IMR-90 (cell line): ENCODE data around the gene C10orf71. TPM values are rescaled to one million over a fixed set of nuclear protein-coding genes. Genes with fewer than 3 reads are reported as not detected.

Experiments used
- ATAC-seq: fragments of 200-7000 bp; cut with Tn5 transposase; 2 replicates; pipeline ENCODE4 v1.9.1; 2020; ENCODE audit warnings: low read depth, mild to moderate bottlenecking, moderate library complexity
- BruUV-seq: library from RNA; stranded (reverse); fragments of 400-500 nt; replicated peaks from 2 replicates; lab custom pipeline; 2021; lab: Mats Ljungman, UMichigan
- CTCF ChIA-PET: fragments of 300-600 bp; formaldehyde crosslinking; extraction: SDS; loops from one replicate; lab custom pipeline; 2021; ENCODE audit warnings: antibody characterized with exemption; lab: Yijun Ruan, JAX
- POLR2A ChIA-PET: fragments of 300-600 bp; sonication (Branson Sonifier 250); formaldehyde crosslinking; loops from one replicate; lab custom pipeline; 2022; ENCODE audit warnings: antibody characterized with exemption; ENCODE audit not compliant: unreplicated experiment; lab: Charles Lee
- DNase-seq: peaks from one replicate; pipeline ENCODE4 v3.0.0; 2013
- H2AFZ ChIP-seq: replicated peaks from 2 replicates; pipeline ENCODE3; 2013; ENCODE audit warnings: low read length, mild to moderate bottlenecking; ENCODE audit not compliant: poor library complexity
- H2AK5ac ChIP-seq: 2 replicates; pipeline ENCODE4 v1.6.1; 2013; ENCODE audit warnings: low read depth, low read length, inconsistent platforms
- H2AK9ac ChIP-seq: replicated peaks from 2 replicates; pipeline ENCODE3; 2013; ENCODE audit warnings: mild to moderate bottlenecking, low read depth, low read length, moderate library complexity; ENCODE audit not compliant: poor library complexity
- H2BK120ac ChIP-seq: 2 replicates; pipeline ENCODE4 v1.6.1; 2013; ENCODE audit warnings: low read depth, low read length, inconsistent platforms
- H2BK15ac ChIP-seq: 3 replicates; pipeline ENCODE4 v1.6.1; 2013; ENCODE audit warnings: low read depth, low read length, inconsistent platforms
- H2BK20ac ChIP-seq: 2 replicates; pipeline ENCODE4 v1.6.1; 2013; ENCODE audit warnings: low read depth, mild to moderate bottlenecking, inconsistent platforms, low read length, moderate library complexity
- H2BK5ac ChIP-seq: 2 replicates; pipeline ENCODE4 v1.6.1; 2013; ENCODE audit warnings: mild to moderate bottlenecking, low read depth, low read length, inconsistent platforms; ENCODE audit not compliant: poor library complexity, severe bottlenecking
- H3K14ac ChIP-seq: replicated peaks from 2 replicates; pipeline ENCODE4 v1.6.1; 2013; ENCODE audit warnings: low read depth, low read length, inconsistent platforms
- H3K18ac ChIP-seq: 2 replicates; pipeline ENCODE4 v1.6.1; 2013; ENCODE audit warnings: low read depth, low read length, control low read depth
- H3K23ac ChIP-seq: 2 replicates; pipeline ENCODE4 v1.6.1; 2013; ENCODE audit warnings: low read depth, low read length, inconsistent platforms
- H3K27ac ChIP-seq: 2 replicates; pipeline ENCODE4 v1.5.1; 2013; ENCODE audit warnings: mild to moderate bottlenecking, control low read depth, low read length; ENCODE audit not compliant: insufficient read depth
- H3K27me3 ChIP-seq: 2 replicates; pipeline ENCODE4 v1.6.1; 2013; ENCODE audit warnings: low read length; ENCODE audit not compliant: control insufficient read depth, insufficient read depth
- H3K36me3 ChIP-seq: 2 replicates; pipeline ENCODE4 v1.6.1; 2013; ENCODE audit warnings: low read length, mixed read lengths; ENCODE audit not compliant: control insufficient read depth, insufficient read depth
- H3K4ac ChIP-seq: 2 replicates; pipeline ENCODE4 v1.6.1; 2013; ENCODE audit warnings: low read depth, low read length, inconsistent platforms
- H3K4me1 ChIP-seq: 2 replicates; pipeline ENCODE4 v1.6.1; 2013; ENCODE audit warnings: low read length, mixed read lengths; ENCODE audit not compliant: control insufficient read depth, insufficient read depth
- H3K4me2 ChIP-seq: 2 replicates; pipeline ENCODE4 v1.6.1; 2013; ENCODE audit warnings: low read depth, mild to moderate bottlenecking, control low read depth, low read length, moderate library complexity
- H3K4me3 ChIP-seq: 2 replicates; pipeline ENCODE4 v1.5.1; 2013; ENCODE audit warnings: low read depth, mild to moderate bottlenecking, control low read depth, low read length, moderate library complexity; ENCODE audit not compliant: insufficient read depth
- H3K56ac ChIP-seq: 2 replicates; pipeline ENCODE4 v1.6.1; 2013; ENCODE audit warnings: low read length, inconsistent platforms; ENCODE audit not compliant: insufficient read depth; ENCODE audit errors: extremely low read depth
- H3K79me1 ChIP-seq, 2 experiments: 2 replicates each; pipeline ENCODE4 v1.6.1; 2013; ENCODE audit warnings: low read length in 2 of 2, inconsistent platforms in 1 of 2, low read depth in 1 of 2
- H3K9ac ChIP-seq: 2 replicates; pipeline ENCODE4 v1.6.1; 2013; ENCODE audit warnings: low read depth, low read length, control low read depth
- H3K9me1 ChIP-seq: 2 replicates; pipeline ENCODE4 v1.6.1; 2013; ENCODE audit warnings: low read length, inconsistent platforms; ENCODE audit not compliant: insufficient read depth
- H3K9me3 ChIP-seq: 2 replicates; pipeline ENCODE4 v1.6.1; 2013; ENCODE audit warnings: low read length; ENCODE audit not compliant: control insufficient read depth, insufficient read depth
- H4K20me1 ChIP-seq: 2 replicates; pipeline ENCODE4 v1.6.1; 2013; ENCODE audit warnings: low read length, inconsistent platforms; ENCODE audit not compliant: insufficient read depth
- H4K5ac ChIP-seq: 2 replicates; pipeline ENCODE4 v1.6.1; 2013; ENCODE audit warnings: mild to moderate bottlenecking, low read depth, low read length, control low read depth
- H4K8ac ChIP-seq, 2 experiments: 2 replicates each; pipeline ENCODE4 v1.6.1; 2013; ENCODE audit warnings: low read depth in 2 of 2, low read length in 2 of 2, control low read depth in 1 of 2, inconsistent platforms in 1 of 2
- H4K91ac ChIP-seq: 2 replicates; pipeline ENCODE4 v1.6.1; 2013; ENCODE audit warnings: low read depth, low read length, inconsistent platforms; ENCODE audit not compliant: insufficient read depth
- BHLHE40 ChIP-seq: fragments of 150-350 bp; IDR thresholded peaks from 2 replicates; pipeline ENCODE4 v1.6.1; 2016; ENCODE audit warnings: mild to moderate bottlenecking, low read depth, low read length
- CHD1 ChIP-seq: IDR thresholded peaks from 2 replicates; pipeline ENCODE4 v1.6.1; 2012; ENCODE audit warnings: low read depth, low read length, improper control_type of control experiment
- FOS ChIP-seq: fragments of 150-350 bp; IDR thresholded peaks from 2 replicates; pipeline ENCODE4 v1.6.1; 2016; ENCODE audit warnings: low read depth, low read length
- MAFK ChIP-seq: IDR thresholded peaks from 2 replicates; pipeline ENCODE4 v1.6.1; 2012; ENCODE audit warnings: low read depth, low read length, improper control_type of control experiment
- NFE2L2 ChIP-seq: fragments of 150-350 bp; IDR thresholded peaks from 2 replicates; pipeline ENCODE4 v1.6.1; 2016; ENCODE audit warnings: low read depth, mild to moderate bottlenecking, low read length
- POLR2A ChIP-seq: IDR thresholded peaks from 2 replicates; pipeline ENCODE4 v1.6.1; 2012; ENCODE audit warnings: mild to moderate bottlenecking, low read depth, low read length
- RCOR1 ChIP-seq: IDR thresholded peaks from 2 replicates; pipeline ENCODE4 v1.6.1; 2012; ENCODE audit warnings: mild to moderate bottlenecking, low read length, improper control_type of control experiment; ENCODE audit not compliant: insufficient replicate concordance
- SMC3 ChIP-seq: fragments of 150-350 bp; IDR thresholded peaks from 2 replicates; pipeline ENCODE4 v1.6.1; 2016; ENCODE audit warnings: low read depth, mild to moderate bottlenecking, antibody characterized with exemption, low read length, moderate library complexity
- USF2 ChIP-seq: fragments of 150-350 bp; IDR thresholded peaks from 2 replicates; pipeline ENCODE4 v1.6.1; 2017; ENCODE audit warnings: mild to moderate bottlenecking, antibody characterized with exemption, low read length, low read depth
- WGBS, 2 experiments: methylation state at CpG; one replicate each; pipeline versions ENCODE4 v1.1.5 to v1.1.7; 2013; ENCODE audit warnings: missing lambda C conversion rate in 2 of 2; ENCODE audit not compliant: insufficient read length in 1 of 2; ENCODE audit errors: extremely low coverage in 2 of 2; 5-methylcytosine and 5-hydroxymethylcytosine counted together
- dilution Hi-C: fragments of 300-500 bp; cut with HindIII; formaldehyde crosslinking; loops from one replicate; pipeline ENCODE4 v1.14.3; 2018; ENCODE audit warnings: low sequenced_read_pairs; ENCODE audit not compliant: unreplicated experiment
- in situ Hi-C: fragments of 300-500 bp; cut with MboI; formaldehyde crosslinking; loops from 3 replicates; pipeline ENCODE4 v1.14.3; 2019; ENCODE audit warnings: low sequenced_read_pairs, inconsistent platforms, mixed read lengths
- intact Hi-C: fragments of 100-400 bp; cut with micrococcal nuclease; formaldehyde crosslinking; loops from 2 replicates; pipeline ENCODE4 v1.10.0; 2022
- polyA plus RNA-seq, 3 experiments: library from polyadenylated mRNA; depleted of rRNA; stranded (reverse); fragments of >200 nt; gene quantifications; 2 replicates each; pipeline ENCODE4 v1.2.3, GENCODE V29; 2012; ENCODE audit warnings: low replicate concordance in 1 of 3
- total RNA-seq: library from RNA; depleted of rRNA; stranded (reverse); fragments of >200 nt; gene quantifications from 2 replicates; pipeline ENCODE4 v1.2.3, GENCODE V29; 2012

C10orf71 gene
- total and polyA plus RNA-seq, 2 of the 4 experiments (the other 2 are of a cell fraction) = not detected

DNA sequence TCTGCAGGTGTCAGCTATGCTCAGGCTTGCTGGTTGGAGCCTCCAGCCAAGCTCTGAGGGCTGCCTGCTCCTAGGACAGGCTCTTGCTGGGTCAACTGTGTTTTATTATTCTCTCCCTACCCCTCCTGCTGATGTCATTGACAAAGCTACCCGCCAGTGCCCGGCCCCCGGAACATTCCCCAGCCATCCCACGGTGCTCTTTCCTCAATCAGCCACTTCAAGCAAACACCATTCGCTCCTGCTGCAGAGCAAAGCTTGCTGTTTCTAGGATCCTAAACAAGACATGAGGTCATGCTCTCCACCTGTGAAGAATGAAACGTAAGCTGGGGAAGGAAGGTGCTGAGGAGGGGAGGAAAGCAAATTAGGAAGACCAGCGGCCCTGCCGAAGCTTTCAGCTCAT is 2.1 kb upstream of the C10orf71 start:
- Histone ChIP-seq H2AK9ac (no peak overlapping the region), H4K5ac (no peak overlapping the region), H3K27ac (no peak overlapping the region), H3K4me2 (no peak overlapping the region), H3K23ac (no peak overlapping the region), H3K4ac (no peak overlapping the region), H2AFZ (no peak overlapping the region), H3K36me3 (no peaks in the 10 kb centered on the region), H2BK15ac (no peak overlapping the region), H3K27me3 (peaks cover 39% of the 10 kb centered on the region), H3K56ac (no peak overlapping the region), H3K4me3 (no peak overlapping the region), H3K9me3 (no peaks in the 10 kb centered on the region), H3K79me1 (no peaks in the 10 kb centered on the region), H2BK20ac (no peak overlapping the region), H2BK5ac (no peak overlapping the region), H4K8ac (no peak overlapping the region), H2AK5ac (no peak overlapping the region), H3K4me1 (peaks cover 2% of the 10 kb centered on the region; the same call in 1 of the 2 replicates), H3K9ac (no peak overlapping the region), H4K20me1 (no peaks in the 10 kb centered on the region), H4K91ac (no peak overlapping the region), H3K9me1 (no peaks in the 10 kb centered on the region), H3K18ac (no peak overlapping the region), H3K14ac (no peak overlapping the region), H2BK120ac (no peak overlapping the region)
- intact Hi-C loops = loop anchor here (10.0 kb wide), 1 partner anchor 182 kb away; the partner anchor contains the start of gene VSTM4
- in situ Hi-C loops = no loop called here
- dilution Hi-C loops = no loop called here
- ChIA-PET CTCF (no interaction called here), POLR2A (no interaction called here)
- TF ChIP-seq MAFK (no peak), RCOR1 (no peak), POLR2A (no peak), FOS (no peak), CHD1 (no peak), SMC3 (no peak), NFE2L2 (no peak), BHLHE40 (no peak), USF2 (no peak)
- DNase-seq (no peak), ATAC-seq (no peak)
- 50% methylated on average over 3 of the region's 8 CpGs; no CpG with 5 or more reads in 1 of the 2 experiments for WGBS, 2 experiments
- no TSS peak for BruUV-seq
